Natural killer cell treated with Interleukin-12 subunit alpha and Interleukin-12 subunit beta and Interleukin-15 and Interleukin-18, amount 100 ng/mL, for 72 hours (primary cell): ENCODE data around the gene ABHD4. TPM values are rescaled to one million over a fixed set of nuclear protein-coding genes. Genes with fewer than 3 reads are reported as not detected.

Source experiments
- ATAC-seq, 2 donors: fragments of 150-1000 bp; cut with Tn5 transposase in 1 of 2; sonication (Bioruptor Pico), chemical (Tn5 transposase) in 1 of 2; 2 replicates each; pipeline ENCODE4 v1.10.0; 2021
- DNase-seq: peaks from one replicate; pipeline ENCODE4 v3.0.0; 2022; ENCODE audit warnings: low spot score
- H3K27ac Mint-ChIP-seq, 2 donors: 1 replicate in 1 of 2; 2 replicates in 1 of 2; pipeline ENCODE4 v1.8.0; 2022; ENCODE audit warnings: mixed read lengths in 2 of 2, mild to moderate bottlenecking in 1 of 2, moderate library complexity in 1 of 2
- H3K27me3 Mint-ChIP-seq, 2 donors: 1 replicate in 1 of 2; 2 replicates in 1 of 2; pipeline ENCODE4 v1.8.0; 2022; ENCODE audit warnings: mixed read lengths in 2 of 2
- H3K36me3 Mint-ChIP-seq: one replicate; pipeline ENCODE4 v1.8.0; 2022; ENCODE audit warnings: mixed read lengths
- H3K4me1 Mint-ChIP-seq, 2 donors: 1 replicate in 1 of 2; 2 replicates in 1 of 2; pipeline ENCODE4 v1.8.0; 2022; ENCODE audit warnings: low read depth in 2 of 2, mixed read lengths in 2 of 2, mild to moderate bottlenecking in 1 of 2
- H3K4me3 Mint-ChIP-seq: one replicate; pipeline ENCODE4 v1.8.0; 2022; ENCODE audit warnings: mixed read lengths
- H3K9me3 Mint-ChIP-seq: 2 replicates; pipeline ENCODE4 v1.8.0; 2022; ENCODE audit warnings: mixed read lengths
- total RNA-seq, 2 donors: library from RNA; stranded (reverse); gene quantifications; one replicate each; pipeline ENCODE4 v1.2.3, GENCODE V29; 2022

The ABHD4 gene
- total RNA-seq, 2 donors from 2014 or later, result 8.4 to 36.8 TPM

- no peak overlapping the region for H3K4me3 Mint-ChIP-seq
- H3K27ac Mint-ChIP-seq, result no peak overlapping the region
- ATAC-seq (no peak), DNase-seq (no peak)
- no peaks in the 10 kb centered on the region for H3K27me3 Mint-ChIP-seq
- peaks cover 0 to 3% of the 10 kb centered on the region in 2 donors for H3K4me1 Mint-ChIP-seq
- no peaks in the 10 kb centered on the region for H3K36me3 Mint-ChIP-seq
- no peaks in the 10 kb centered on the region for H3K9me3 Mint-ChIP-seq
Observed at GRCh38 chr14:22658946-22659345, 60.8 kb downstream of the ABHD4 start.

GRCh38 chr14:22660654-22661053, 62.6 kb downstream of the ABHD4 start:
- Mint-ChIP-seq H3K27me3 (peaks cover 0 to 3% of the 10 kb centered on the region in 2 donors), H3K9me3 (no peaks in the 10 kb centered on the region), H3K4me3 (no peak overlapping the region), H3K4me1 (peaks cover 0 to 3% of the 10 kb centered on the region in 2 donors), H3K27ac (no peak overlapping the region), H3K36me3 (no peaks in the 10 kb centered on the region)
- ATAC-seq (no peak), DNase-seq (no peak)

Other genes with a start within 250 kb of the ABHD4 start
- gene DAD1, start 9.1 kb upstream of the ABHD4 start, total RNA-seq, result 100 to 1,000 TPM; 147 to 221 TPM
- not detected for gene OR6J1, start 46.1 kb downstream of the ABHD4 start, total RNA-seq
- gene OXA1L, start 168.4 kb downstream of the ABHD4 start, total RNA-seq, result 100 to 1,000 TPM; 103 to 112 TPM
- under 1 TPM; 0.36 to 0.59 TPM for gene SLC7A7, start 217.1 kb downstream of the ABHD4 start, total RNA-seq
- 100 to 1,000 TPM; 116 to 134 TPM for gene MRPL52, start 231.6 kb downstream of the ABHD4 start, total RNA-seq
- gene MMP14, start 238.3 kb downstream of the ABHD4 start, total RNA-seq, result 1 to 10 TPM; 3.7 to 8.0 TPM